ENCODE results near the gene LMX1B. TPM values are rescaled to one million over a fixed set of nuclear protein-coding genes. Genes with fewer than 3 reads are reported as not detected.

The LMX1B gene
- total RNA-seq, 1 experiment from 2014 or later: 0.55 TPM

GRCh38 chr9:126614455-126615244 is 922 bp downstream of the LMX1B start:
- Histone ChIP-seq H3K4me1 (ENCODE audit: insufficient read depth, low read length) (0 out of 2 replicates have a peak, but pooled peaks cover 5% of the 10 kb centered on the region), H3K4me3 (ENCODE audit: low read length) (no peak overlapping the region), H3K79me2 (ENCODE audit: low read length) (no peaks in the 10 kb centered on the region), H3K27me3 (ENCODE audit: low read length) (peaks cover 30% of the 10 kb centered on the region), H3K4me2 (ENCODE audit: low read length) (no peak overlapping the region), H2AFZ (ENCODE audit: low read length) (no peak overlapping the region), H3K9me3 (ENCODE audit: low read length) (no peaks in the 10 kb centered on the region), H3K9me2 (replicated peaks; ENCODE audit: low read length) (no peaks in the 10 kb centered on the region), H3K36me3 (ENCODE audit: low read depth, low read length) (no peaks in the 10 kb centered on the region), H3K9ac (ENCODE audit: low read length) (no peak overlapping the region), H3F3A (ENCODE audit: low read length, unreplicated experiment) (no peaks in the 10 kb centered on the region), H3K27ac (ENCODE audit: low read length) (no peak overlapping the region), H4K20me1 (ENCODE audit: low read length) (no peaks in the 10 kb centered on the region)
- ATAC-seq (no peak), DNase-seq (no peak)
- intact Hi-C loops (cut with micrococcal nuclease): loop anchor here (5.0 kb wide), 1 partner anchor 168 kb away; no protein-coding TSS in a partner anchor
- ChIA-PET CTCF (no interaction called here), POLR2A (ENCODE audit: unreplicated experiment) (no interaction called here)
- BruUV-seq (replicated peaks): no TSS peak
- TF ChIP-seq EZH2phosphoT487 (IDR thresholded peaks at IDR 0.05; ENCODE audit: borderline replicate concordance, low read length): no peak
- TF ChIP-seq EZH2 (IDR thresholded peaks at IDR 0.05; ENCODE audit: low read length, unreplicated experiment): no peak
- no peak for TF ChIP-seq CTCF (conservative IDR thresholded peaks at IDR 0.05; ENCODE audit: low read depth, low read length)

GRCh38 chr9:126615245-126615790 is 1.6 kb downstream of the LMX1B start:
- no peaks in the 10 kb centered on the region for H3K9me2 ChIP-seq (replicated peaks; ENCODE audit: low read length)
- ATAC-seq (no peak), DNase-seq (no peak)
- no peak overlapping the region for H3K9ac ChIP-seq (ENCODE audit: low read length)
- no peak overlapping the region for H3K27ac ChIP-seq (ENCODE audit: low read length)
- H3K9me3 ChIP-seq (ENCODE audit: low read length): no peaks in the 10 kb centered on the region
- 0 out of 2 replicates have a peak, but pooled peaks cover 5% of the 10 kb centered on the region for H3K4me1 ChIP-seq (ENCODE audit: insufficient read depth, low read length)
- no peak overlapping the region for H2AFZ ChIP-seq (ENCODE audit: low read length)
- no peaks in the 10 kb centered on the region for H3F3A ChIP-seq (ENCODE audit: low read length, unreplicated experiment)
- TF ChIP-seq CTCF (conservative IDR thresholded peaks at IDR 0.05; ENCODE audit: low read depth, low read length) (no peak), EZH2phosphoT487 (IDR thresholded peaks at IDR 0.05; ENCODE audit: borderline replicate concordance, low read length) (no peak), EZH2 (IDR thresholded peaks at IDR 0.05; ENCODE audit: low read length, unreplicated experiment) (no peak)
- no peaks in the 10 kb centered on the region for H4K20me1 ChIP-seq (ENCODE audit: low read length)
- H3K36me3 ChIP-seq (ENCODE audit: low read depth, low read length): no peaks in the 10 kb centered on the region
- ChIA-PET CTCF (no interaction called here), POLR2A (ENCODE audit: unreplicated experiment) (no interaction called here)
- no peaks in the 10 kb centered on the region for H3K79me2 ChIP-seq (ENCODE audit: low read length)
- H3K4me3 ChIP-seq (ENCODE audit: low read length): no peak overlapping the region
- H3K4me2 ChIP-seq (ENCODE audit: low read length): no peak overlapping the region
- H3K27me3 ChIP-seq (ENCODE audit: low read length): peaks cover 24% of the 10 kb centered on the region
- no TSS peak for BruUV-seq (replicated peaks)
- intact Hi-C loops (cut with micrococcal nuclease): no loop called here
